ENCODE data around the gene USP4.

DNA sequence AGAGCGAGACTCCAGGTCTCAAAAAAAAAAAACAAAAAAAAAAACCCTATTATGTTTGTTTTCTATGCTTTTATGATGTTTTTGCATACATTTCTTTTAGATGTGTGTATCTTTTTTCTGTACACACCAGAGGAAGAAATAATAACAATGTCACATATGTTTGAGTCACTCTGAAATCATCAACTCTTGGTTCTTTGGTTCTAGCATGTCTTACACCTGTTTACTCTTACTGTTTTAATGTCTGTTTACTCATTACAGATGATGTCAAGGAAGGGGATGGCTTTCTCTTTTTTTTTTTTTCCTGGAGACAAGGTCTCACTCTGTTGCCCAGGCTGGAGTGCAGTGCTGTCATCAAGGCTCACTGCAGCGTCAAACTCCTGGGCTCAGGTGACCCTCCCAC, 47.9 kb upstream of the USP4 start:
- TF ChIP-seq, protein P1, sequence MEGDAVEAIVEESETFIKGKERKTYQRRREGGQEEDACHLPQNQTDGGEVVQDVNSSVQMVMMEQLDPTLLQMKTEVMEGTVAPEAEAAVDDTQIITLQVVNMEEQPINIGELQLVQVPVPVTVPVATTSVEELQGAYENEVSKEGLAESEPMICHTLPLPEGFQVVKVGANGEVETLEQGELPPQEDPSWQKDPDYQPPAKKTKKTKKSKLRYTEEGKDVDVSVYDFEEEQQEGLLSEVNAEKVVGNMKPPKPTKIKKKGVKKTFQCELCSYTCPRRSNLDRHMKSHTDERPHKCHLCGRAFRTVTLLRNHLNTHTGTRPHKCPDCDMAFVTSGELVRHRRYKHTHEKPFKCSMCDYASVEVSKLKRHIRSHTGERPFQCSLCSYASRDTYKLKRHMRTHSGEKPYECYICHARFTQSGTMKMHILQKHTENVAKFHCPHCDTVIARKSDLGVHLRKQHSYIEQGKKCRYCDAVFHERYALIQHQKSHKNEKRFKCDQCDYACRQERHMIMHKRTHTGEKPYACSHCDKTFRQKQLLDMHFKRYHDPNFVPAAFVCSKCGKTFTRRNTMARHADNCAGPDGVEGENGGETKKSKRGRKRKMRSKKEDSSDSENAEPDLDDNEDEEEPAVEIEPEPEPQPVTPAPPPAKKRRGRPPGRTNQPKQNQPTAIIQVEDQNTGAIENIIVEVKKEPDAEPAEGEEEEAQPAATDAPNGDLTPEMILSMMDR (IDR thresholded peaks at IDR 0.05; ENCODE audit: insufficient read depth, low read length, poor library complexity, severe bottlenecking): no peak
- no peak for TF ChIP-seq EZH2phosphoT487 (conservative IDR thresholded peaks at IDR 0.05; ENCODE audit: low read length)

All from SU-DHL-6 (cell line).